ENCODE measurements around the gene MACF1.

The MACF1 gene

DNA sequence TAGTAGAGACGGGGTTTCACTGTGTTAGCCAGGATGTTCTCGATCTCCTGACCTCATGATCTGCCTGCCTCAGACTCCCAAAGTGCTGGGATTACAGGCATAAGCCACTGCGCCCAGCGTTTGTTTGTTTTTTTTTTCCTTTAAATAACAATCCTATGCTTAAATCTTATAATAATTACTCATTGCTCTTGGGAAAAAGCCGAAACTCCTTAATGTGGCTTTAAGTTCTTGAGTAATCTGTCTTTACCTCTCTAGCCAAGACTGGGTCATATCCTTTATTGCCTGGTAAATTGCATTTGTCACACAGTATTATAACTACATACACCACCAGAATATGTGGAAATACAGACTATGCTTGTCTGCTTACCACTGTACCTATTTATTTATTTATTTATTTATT is 97.1 kb downstream of the MACF1 start:
- Histone ChIP-seq H3K27me3 (replicated peaks; ENCODE audit: control insufficient read depth, insufficient read depth, low read length, poor library complexity, severe bottlenecking) (no peaks in the 10 kb centered on the region), H3K36me3 (ENCODE audit: control insufficient read depth, insufficient read depth, low read length) (peaks cover 66% of the 10 kb centered on the region), H3K4me1 (ENCODE audit: control insufficient read depth, insufficient read depth, low read length, poor library complexity, severe bottlenecking) (no peaks in the 10 kb centered on the region), H3K27ac (ENCODE audit: insufficient read depth, low read length, poor library complexity, severe bottlenecking) (no peak overlapping the region), H3K4me3 (ENCODE audit: insufficient read depth, low read depth, low read length, poor library complexity, severe bottlenecking) (no peak overlapping the region), H3K9me3 (ENCODE audit: control insufficient read depth, low read length) (no peaks in the 10 kb centered on the region)
- no peak for DNase-seq

DNA sequence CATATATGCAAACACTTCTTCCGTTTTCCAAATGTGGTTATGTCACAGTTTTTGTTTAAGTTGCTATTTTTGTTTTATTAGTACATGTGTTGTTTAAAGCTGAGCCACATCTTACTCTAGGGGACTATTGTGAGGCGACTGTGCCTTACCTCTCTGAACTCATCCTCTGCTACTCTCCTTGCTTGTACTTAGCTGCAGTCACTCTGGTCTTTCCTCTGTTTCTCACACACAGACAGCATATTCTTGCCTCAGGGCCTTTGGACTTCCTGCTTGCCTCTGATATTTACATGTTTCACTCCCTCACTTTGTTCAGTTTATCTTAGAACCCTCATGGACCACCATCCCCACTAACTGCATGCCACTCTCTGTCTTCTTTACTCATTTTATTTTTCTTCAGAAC is 101.1 kb downstream of the MACF1 start:
- Histone ChIP-seq H3K27me3 (replicated peaks; ENCODE audit: control insufficient read depth, insufficient read depth, low read length, poor library complexity, severe bottlenecking) (no peaks in the 10 kb centered on the region), H3K4me1 (ENCODE audit: control insufficient read depth, insufficient read depth, low read length, poor library complexity, severe bottlenecking) (no peaks in the 10 kb centered on the region), H3K4me3 (ENCODE audit: insufficient read depth, low read depth, low read length, poor library complexity, severe bottlenecking) (no peak overlapping the region), H3K9me3 (ENCODE audit: control insufficient read depth, low read length) (no peaks in the 10 kb centered on the region), H3K27ac (ENCODE audit: insufficient read depth, low read length, poor library complexity, severe bottlenecking) (no peak overlapping the region), H3K36me3 (ENCODE audit: control insufficient read depth, insufficient read depth, low read length) (peaks cover 66% of the 10 kb centered on the region)
- DNase-seq: no peak

DNA sequence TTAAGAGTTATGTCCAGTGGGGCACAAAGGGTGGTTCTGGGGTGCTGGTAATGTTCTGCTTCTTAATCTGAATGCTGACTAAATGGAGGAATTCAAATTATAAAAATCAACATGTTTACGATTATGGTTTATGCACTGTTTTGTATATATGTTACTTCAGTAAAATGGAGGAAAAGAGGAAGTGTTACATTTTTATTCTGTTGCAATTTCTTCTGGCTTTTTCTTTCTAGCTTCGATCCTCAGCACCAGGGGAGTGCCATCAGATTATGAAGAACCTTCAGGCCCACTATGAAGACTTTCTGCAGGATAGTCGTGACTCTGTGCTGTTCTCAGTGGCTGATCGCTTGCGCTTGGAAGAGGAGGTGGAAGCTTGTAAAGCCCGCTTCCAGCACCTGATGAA is 105.5 kb downstream of the MACF1 start:
- Histone ChIP-seq H3K4me3 (ENCODE audit: insufficient read depth, low read depth, low read length, poor library complexity, severe bottlenecking) (no peak overlapping the region), H3K9me3 (ENCODE audit: control insufficient read depth, low read length) (no peaks in the 10 kb centered on the region), H3K36me3 (ENCODE audit: control insufficient read depth, insufficient read depth, low read length) (peaks cover 76% of the 10 kb centered on the region), H3K27me3 (replicated peaks; ENCODE audit: control insufficient read depth, insufficient read depth, low read length, poor library complexity, severe bottlenecking) (no peaks in the 10 kb centered on the region), H3K27ac (ENCODE audit: insufficient read depth, low read length, poor library complexity, severe bottlenecking) (no peak overlapping the region), H3K4me1 (ENCODE audit: control insufficient read depth, insufficient read depth, low read length, poor library complexity, severe bottlenecking) (no peaks in the 10 kb centered on the region)
- DNase-seq: no peak

DNA sequence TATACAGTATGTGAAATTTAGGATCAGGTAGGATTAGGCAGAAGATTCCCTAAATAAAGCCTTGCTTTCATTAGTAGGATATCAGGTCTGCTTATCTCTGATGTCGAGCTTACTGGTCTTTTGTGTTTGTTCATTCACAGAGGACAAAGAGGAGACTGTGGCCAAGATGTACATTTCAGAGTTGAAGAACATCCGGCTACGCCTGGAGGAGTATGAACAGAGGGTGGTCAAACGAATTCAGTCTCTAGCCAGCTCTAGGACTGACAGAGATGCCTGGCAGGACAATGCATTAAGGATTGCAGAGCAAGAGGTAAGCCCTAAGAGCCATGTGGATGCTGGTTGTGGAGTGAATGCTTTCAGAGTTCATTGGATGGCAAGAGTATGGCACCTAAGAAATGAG is 106.2 kb downstream of the MACF1 start:
- peaks cover 76% of the 10 kb centered on the region for H3K36me3 ChIP-seq (ENCODE audit: control insufficient read depth, insufficient read depth, low read length)

DNA sequence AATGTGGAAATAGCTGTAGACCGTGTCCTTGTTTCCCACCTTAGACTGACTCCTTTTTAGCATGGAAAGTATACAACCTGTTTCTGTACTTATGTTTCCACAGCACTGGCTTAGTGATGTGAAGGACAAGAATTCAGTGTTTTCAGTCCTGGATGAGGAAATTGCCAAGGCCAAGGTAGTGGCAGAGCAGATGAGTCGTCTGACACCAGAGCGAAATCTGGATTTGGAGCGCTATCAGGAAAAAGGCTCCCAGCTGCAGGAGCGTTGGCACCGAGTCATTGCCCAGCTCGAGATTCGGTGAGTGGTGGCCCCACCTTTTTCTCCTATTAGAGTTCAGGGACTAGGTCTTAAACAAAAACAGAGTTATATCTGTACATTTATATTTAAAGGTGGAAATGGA is 112.6 kb downstream of the MACF1 start:
- Histone ChIP-seq H3K9me3 (ENCODE audit: control insufficient read depth, low read length) (no peaks in the 10 kb centered on the region), H3K4me3 (ENCODE audit: insufficient read depth, low read depth, low read length, poor library complexity, severe bottlenecking) (no peak overlapping the region), H3K36me3 (ENCODE audit: control insufficient read depth, insufficient read depth, low read length) (peaks cover 92% of the 10 kb centered on the region), H3K4me1 (ENCODE audit: control insufficient read depth, insufficient read depth, low read length, poor library complexity, severe bottlenecking) (no peaks in the 10 kb centered on the region), H3K27ac (ENCODE audit: insufficient read depth, low read length, poor library complexity, severe bottlenecking) (no peak overlapping the region), H3K27me3 (replicated peaks; ENCODE audit: control insufficient read depth, insufficient read depth, low read length, poor library complexity, severe bottlenecking) (no peaks in the 10 kb centered on the region)
- DNase-seq: no peak

More for the DNA sequence above, 106.2 kb downstream of the MACF1 start:
- H3K27ac ChIP-seq (ENCODE audit: insufficient read depth, low read length, poor library complexity, severe bottlenecking): no peak overlapping the region
- no peaks in the 10 kb centered on the region for H3K9me3 ChIP-seq (ENCODE audit: control insufficient read depth, low read length)
- no peaks in the 10 kb centered on the region for H3K27me3 ChIP-seq (replicated peaks; ENCODE audit: control insufficient read depth, insufficient read depth, low read length, poor library complexity, severe bottlenecking)
- DNase-seq: no peak
- H3K4me1 ChIP-seq (ENCODE audit: control insufficient read depth, insufficient read depth, low read length, poor library complexity, severe bottlenecking): no peaks in the 10 kb centered on the region
- no peak overlapping the region for H3K4me3 ChIP-seq (ENCODE audit: insufficient read depth, low read depth, low read length, poor library complexity, severe bottlenecking)

- H3K4me1 ChIP-seq (ENCODE audit: control insufficient read depth, insufficient read depth, low read length, poor library complexity, severe bottlenecking): no peaks in the 10 kb centered on the region
- no peaks in the 10 kb centered on the region for H3K27me3 ChIP-seq (replicated peaks; ENCODE audit: control insufficient read depth, insufficient read depth, low read length, poor library complexity, severe bottlenecking)
- H3K4me3 ChIP-seq (ENCODE audit: insufficient read depth, low read depth, low read length, poor library complexity, severe bottlenecking): no peak overlapping the region
- no peak for DNase-seq
- H3K27ac ChIP-seq (ENCODE audit: insufficient read depth, low read length, poor library complexity, severe bottlenecking): no peak overlapping the region
- H3K36me3 ChIP-seq (ENCODE audit: control insufficient read depth, insufficient read depth, low read length): peaks cover 94% of the 10 kb centered on the region
- H3K9me3 ChIP-seq (ENCODE audit: control insufficient read depth, low read length): no peaks in the 10 kb centered on the region
These were observed 113.6 kb downstream of the MACF1 start for GRCh38 chr1:39317910-39318633.

DNA sequence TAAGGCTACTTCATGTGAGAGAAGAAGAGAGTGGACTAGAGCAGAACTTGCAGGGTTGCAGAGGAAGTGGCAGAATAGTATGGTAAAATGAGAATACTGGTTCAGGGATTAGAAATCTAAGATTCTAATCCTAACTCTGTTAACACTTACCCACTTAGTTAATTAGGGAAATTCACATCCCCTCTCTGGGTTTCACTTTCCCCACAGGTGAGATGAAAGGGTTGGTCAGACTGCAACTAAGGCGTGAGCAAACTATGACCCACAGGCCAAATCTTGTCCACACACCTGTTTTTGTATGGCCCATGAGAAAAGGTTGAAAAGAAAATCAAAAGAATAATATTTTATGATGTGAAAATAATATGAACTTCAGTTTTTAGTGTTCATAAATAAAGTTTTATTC is 117.5 kb downstream of the MACF1 start:
- H3K36me3 ChIP-seq (ENCODE audit: control insufficient read depth, insufficient read depth, low read length): peaks cover 91% of the 10 kb centered on the region
- no peak overlapping the region for H3K4me3 ChIP-seq (ENCODE audit: insufficient read depth, low read depth, low read length, poor library complexity, severe bottlenecking)
- H3K4me1 ChIP-seq (ENCODE audit: control insufficient read depth, insufficient read depth, low read length, poor library complexity, severe bottlenecking): no peaks in the 10 kb centered on the region
- H3K27ac ChIP-seq (ENCODE audit: insufficient read depth, low read length, poor library complexity, severe bottlenecking): no peak overlapping the region
- H3K9me3 ChIP-seq (ENCODE audit: control insufficient read depth, low read length): no peaks in the 10 kb centered on the region
- DNase-seq: no peak
- H3K27me3 ChIP-seq (replicated peaks; ENCODE audit: control insufficient read depth, insufficient read depth, low read length, poor library complexity, severe bottlenecking): no peaks in the 10 kb centered on the region

GRCh38 chr1:39322431-39322830 is 117.9 kb downstream of the MACF1 start:
- H3K27ac ChIP-seq (ENCODE audit: insufficient read depth, low read length, poor library complexity, severe bottlenecking): no peak overlapping the region
- H3K36me3 ChIP-seq (ENCODE audit: control insufficient read depth, insufficient read depth, low read length): peaks cover 90% of the 10 kb centered on the region
- no peak overlapping the region for H3K4me3 ChIP-seq (ENCODE audit: insufficient read depth, low read depth, low read length, poor library complexity, severe bottlenecking)
- H3K27me3 ChIP-seq (replicated peaks; ENCODE audit: control insufficient read depth, insufficient read depth, low read length, poor library complexity, severe bottlenecking): no peaks in the 10 kb centered on the region
- H3K4me1 ChIP-seq (ENCODE audit: control insufficient read depth, insufficient read depth, low read length, poor library complexity, severe bottlenecking): no peaks in the 10 kb centered on the region
- H3K9me3 ChIP-seq (ENCODE audit: control insufficient read depth, low read length): no peaks in the 10 kb centered on the region
- no peak for DNase-seq

DNA sequence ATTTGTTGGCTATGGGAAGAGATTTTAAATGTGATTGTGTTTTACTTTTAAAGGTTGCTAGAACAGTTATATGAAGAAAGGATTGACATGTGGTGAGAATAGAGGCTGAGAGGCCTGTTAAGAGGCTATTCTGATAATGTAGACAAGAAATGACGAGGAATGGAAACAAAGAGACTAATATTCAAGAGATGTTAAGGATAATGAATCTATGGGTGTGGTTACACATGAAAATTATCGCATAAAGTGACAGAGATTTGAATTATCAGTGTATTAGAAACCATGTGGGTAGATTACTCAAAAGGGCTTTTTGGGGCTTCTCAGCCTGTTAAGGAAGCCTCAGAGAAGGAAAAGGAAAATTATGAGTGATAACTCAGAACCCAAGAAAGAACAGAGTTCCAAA is 120.4 kb downstream of the MACF1 start:
- Histone ChIP-seq H3K27me3 (replicated peaks; ENCODE audit: control insufficient read depth, insufficient read depth, low read length, poor library complexity, severe bottlenecking) (no peaks in the 10 kb centered on the region), H3K4me3 (ENCODE audit: insufficient read depth, low read depth, low read length, poor library complexity, severe bottlenecking) (no peak overlapping the region), H3K36me3 (ENCODE audit: control insufficient read depth, insufficient read depth, low read length) (peaks cover 84% of the 10 kb centered on the region), H3K27ac (ENCODE audit: insufficient read depth, low read length, poor library complexity, severe bottlenecking) (no peak overlapping the region), H3K9me3 (ENCODE audit: control insufficient read depth, low read length) (no peaks in the 10 kb centered on the region), H3K4me1 (ENCODE audit: control insufficient read depth, insufficient read depth, low read length, poor library complexity, severe bottlenecking) (no peaks in the 10 kb centered on the region)
- DNase-seq: no peak

DNA sequence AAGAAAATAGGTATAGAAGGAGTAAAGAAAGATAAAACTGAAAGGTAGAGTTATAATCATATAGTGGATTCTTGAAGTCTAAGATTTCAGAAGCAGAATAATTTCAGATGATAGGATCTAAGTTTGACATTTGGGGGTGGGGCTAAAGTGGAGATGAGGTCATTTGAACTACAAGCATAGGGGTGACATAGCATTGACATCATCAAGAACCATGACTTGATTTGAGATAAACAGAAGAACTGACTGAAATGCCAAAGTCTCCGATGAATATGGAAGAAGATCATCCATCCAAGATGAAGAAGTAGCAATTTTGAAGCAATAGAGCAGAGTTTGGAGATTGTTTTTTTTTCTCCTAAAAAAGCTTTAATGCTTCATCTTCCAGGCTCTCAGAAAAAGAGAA is 122.3 kb downstream of the MACF1 start:
- DNase-seq: no peak
- Histone ChIP-seq H3K36me3 (ENCODE audit: control insufficient read depth, insufficient read depth, low read length) (peaks cover 79% of the 10 kb centered on the region), H3K27ac (ENCODE audit: insufficient read depth, low read length, poor library complexity, severe bottlenecking) (no peak overlapping the region)

More for the DNA sequence above, 122.3 kb downstream of the MACF1 start:
- no peaks in the 10 kb centered on the region for H3K4me1 ChIP-seq (ENCODE audit: control insufficient read depth, insufficient read depth, low read length, poor library complexity, severe bottlenecking)
- H3K9me3 ChIP-seq (ENCODE audit: control insufficient read depth, low read length): no peaks in the 10 kb centered on the region
- no peak overlapping the region for H3K4me3 ChIP-seq (ENCODE audit: insufficient read depth, low read depth, low read length, poor library complexity, severe bottlenecking)
- H3K27me3 ChIP-seq (replicated peaks; ENCODE audit: control insufficient read depth, insufficient read depth, low read length, poor library complexity, severe bottlenecking): no peaks in the 10 kb centered on the region
